ENCODE measurements around the gene IDS. TPM values are rescaled to one million over a fixed set of nuclear protein-coding genes. Genes with fewer than 3 reads are reported as not detected.
"Not testable (repeated sequence)": the region's sequence is repeated elsewhere in the genome, so short reads cannot be mapped to it uniquely, and the experiment has no call there.

IDS gene
- 100 to 1,000 TPM in 2 of 4 donors, 10 to 100 TPM in 2; 42.7 to 117 (median 83.7) TPM for total RNA-seq

- intact Hi-C loops (cut with DNase I; ENCODE audit: low total_unique reads) = no loop called here
Observed at GRCh38 chrX:149504915-149505651, at the start of gene IDS. Gene IDS (minus strand): TSS chrX:149505306. CDS start chrX:149505137, 169 bp downstream.

GRCh38 chrX:149551939-149552248, 46.8 kb upstream of the IDS start:
- intact Hi-C loops (cut with DNase I; ENCODE audit: low total_unique reads); H3K27ac ChIP-seq: not testable (repeated sequence)

More at GRCh38 chrX:149504915-149505651, at the start of gene IDS:
- H3K27me3 ChIP-seq = no peaks in the 10 kb centered on the region
- H3K36me3 ChIP-seq = no peaks in the 10 kb centered on the region
- peak within 1 kb of the TSS; percentile 80 to 84 for H3K27ac ChIP-seq
- DNase-seq = peak; percentile 89
- no peaks in the 10 kb centered on the region for H3K4me1 ChIP-seq
- H3K4me3 ChIP-seq = peak within 1 kb of the TSS; percentile 50 to 54
- TF ChIP-seq CTCF (IDR thresholded peaks at IDR 0.05) = no peak
- peak; percentile 91 to 92 for TF ChIP-seq POLR2A (IDR thresholded peaks at IDR 0.05)
- no peaks in the 10 kb centered on the region for H3K9me3 ChIP-seq

GRCh38 chrX:149551245-149551938, 46.3 kb upstream of the IDS start:
- H3K27me3 ChIP-seq; H3K36me3 ChIP-seq; DNase-seq; H3K9me3 ChIP-seq; H3K27ac ChIP-seq; H3K4me1 ChIP-seq; intact Hi-C loops (cut with DNase I; ENCODE audit: low total_unique reads); H3K4me3 ChIP-seq: not testable (repeated sequence)

More at GRCh38 chrX:149551939-149552248, 46.8 kb upstream of the IDS start:
- H3K4me3 ChIP-seq, H3K27me3 ChIP-seq, H3K36me3 ChIP-seq, H3K4me1 ChIP-seq, H3K9me3 ChIP-seq, DNase-seq: not testable (repeated sequence)

GRCh38 chrX:149550454-149550853, 45.3 kb upstream of the IDS start:
- H3K4me1 ChIP-seq; H3K36me3 ChIP-seq; intact Hi-C loops (cut with DNase I; ENCODE audit: low total_unique reads); H3K4me3 ChIP-seq; DNase-seq; H3K27ac ChIP-seq; H3K9me3 ChIP-seq; H3K27me3 ChIP-seq: not testable (repeated sequence)

- H3K4me3 ChIP-seq; intact Hi-C loops (cut with DNase I; ENCODE audit: low total_unique reads); H3K36me3 ChIP-seq; H3K9me3 ChIP-seq; H3K27me3 ChIP-seq; H3K27ac ChIP-seq; DNase-seq; H3K4me1 ChIP-seq: not testable (repeated sequence)
Observed at GRCh38 chrX:149549701-149550100, 44.6 kb upstream of the IDS start, which contains the start of gene HSFX3. Gene HSFX3 (minus strand): TSS chrX:149549924. CDS start chrX:149549852, 72 bp downstream.

GRCh38 chrX:149547782-149548181, 42.7 kb upstream of the IDS start:
- intact Hi-C loops (cut with DNase I; ENCODE audit: low total_unique reads); H3K36me3 ChIP-seq; H3K27me3 ChIP-seq; H3K4me3 ChIP-seq; H3K4me1 ChIP-seq; DNase-seq; H3K9me3 ChIP-seq; H3K27ac ChIP-seq: not testable (repeated sequence)

- H3K4me1 ChIP-seq; DNase-seq; H3K36me3 ChIP-seq; intact Hi-C loops (cut with DNase I; ENCODE audit: low total_unique reads); H3K27ac ChIP-seq; H3K27me3 ChIP-seq; H3K9me3 ChIP-seq; H3K4me3 ChIP-seq: not testable (repeated sequence)
Observed at GRCh38 chrX:149546962-149547361, 41.9 kb upstream of the IDS start.

- H3K27ac ChIP-seq; H3K9me3 ChIP-seq; H3K27me3 ChIP-seq; intact Hi-C loops (cut with DNase I; ENCODE audit: low total_unique reads); H3K4me1 ChIP-seq; H3K4me3 ChIP-seq; H3K36me3 ChIP-seq; DNase-seq: not testable (repeated sequence)
Observed at GRCh38 chrX:149545545-149546543, 40.7 kb upstream of the IDS start.
